Testis (tissue), 5 donors: ENCODE results near the gene SOHLH2. TPM values are rescaled to one million over a fixed set of nuclear protein-coding genes. Genes with fewer than 3 reads are reported as not detected.

ENCODE experiments used
- DNase-seq: peaks from one replicate; pipeline ENCODE4 v3.0.0-alpha.2; 2019
- H3K27ac ChIP-seq, 2 donors: fragments of 200-600 bp; sonication (generic); one replicate each; pipeline ENCODE4 v1.5.1; 2019
- H3K27me3 ChIP-seq: fragments of 200-600 bp; sonication (generic); one replicate; pipeline ENCODE4 v1.5.1; 2019
- H3K36me3 ChIP-seq: fragments of 200-600 bp; sonication (generic); one replicate; pipeline ENCODE4 v1.5.1; 2017; ENCODE audit warnings: low read depth; ENCODE audit errors: missing control alignments
- H3K4me1 ChIP-seq: fragments of 200-600 bp; sonication (generic); one replicate; pipeline ENCODE4 v1.5.1; 2019
- H3K4me3 ChIP-seq, 2 donors: fragments of 200-600 bp; sonication (generic); one replicate each; pipeline ENCODE4 v1.5.1; 2017 to 2019
- H3K9me3 ChIP-seq: fragments of 200-600 bp; sonication (generic); one replicate; pipeline ENCODE4 v1.5.1; 2017
- POLR2A ChIP-seq: fragments of 450-650 bp; IDR thresholded peaks from one replicate; pipeline ENCODE4 v1.6.1; 2017; ENCODE audit warnings: antibody characterized with exemption, mild to moderate bottlenecking, moderate library complexity
- WGBS, 2 donors: methylation state at CpG; one replicate each; pipeline ENCODE4 v1.1.5; 2018; 5-methylcytosine and 5-hydroxymethylcytosine counted together
- intact Hi-C: fragments of 100-400 bp; cut with DNase I; formaldehyde crosslinking; loops from one replicate; pipeline ENCODE4 v1.15.1; 2023; ENCODE audit warnings: low total_unique reads
- long read RNA-seq, 2 donors: transcript quantifications; one replicate each; lab custom pipeline, GENCODE V29; 2026
- polyA plus RNA-seq: library from polyadenylated mRNA; stranded (reverse); fragments of 350-450 nt; fragmentation: Illumina TruSeq; extraction: RNeasy Lipid Tissue Mini Kit (QIAGEN cat#74804); gene quantifications from one replicate; pipeline ENCODE4 v1.2.3, GENCODE V29; 2014; ENCODE audit warnings: low read depth, low replicate concordance; ENCODE audit not compliant: insufficient read depth
- total RNA-seq, 2 donors: library from RNA; depleted of rRNA; stranded (reverse); fragments of >200 nt; gene quantifications; one replicate each; pipeline ENCODE4 v1.2.3, GENCODE V29; 2016
- TF ChIP-seq, protein P1 (sequence below), 3 experiments: fragments of 450-650 bp in 2 of 3; fragments of 200-600 bp in 1 of 3; sonication (generic) in 1 of 3; IDR thresholded peaks; one replicate each; pipeline ENCODE4 v1.5.1; 2016 to 2019; ENCODE audit warnings: antibody characterized with exemption in 3 of 3, mild to moderate bottlenecking in 2 of 3, moderate library complexity in 1 of 3

Gene SOHLH2, protein sequence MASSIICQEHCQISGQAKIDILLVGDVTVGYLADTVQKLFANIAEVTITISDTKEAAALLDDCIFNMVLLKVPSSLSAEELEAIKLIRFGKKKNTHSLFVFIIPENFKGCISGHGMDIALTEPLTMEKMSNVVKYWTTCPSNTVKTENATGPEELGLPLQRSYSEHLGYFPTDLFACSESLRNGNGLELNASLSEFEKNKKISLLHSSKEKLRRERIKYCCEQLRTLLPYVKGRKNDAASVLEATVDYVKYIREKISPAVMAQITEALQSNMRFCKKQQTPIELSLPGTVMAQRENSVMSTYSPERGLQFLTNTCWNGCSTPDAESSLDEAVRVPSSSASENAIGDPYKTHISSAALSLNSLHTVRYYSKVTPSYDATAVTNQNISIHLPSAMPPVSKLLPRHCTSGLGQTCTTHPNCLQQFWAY
- 10 to 100 TPM; 10.8 to 17.9 TPM for total RNA-seq
- 43.6 TPM for polyA plus RNA-seq
- long read RNA-seq, donor 1, result 0 reads
- long read RNA-seq, donor 2, partial matches to known transcripts, result 0 of 1 reads
- long read RNA-seq, donor 2, other reads (novel, unspliced or antisense), result 0 of 1 reads

DNA sequence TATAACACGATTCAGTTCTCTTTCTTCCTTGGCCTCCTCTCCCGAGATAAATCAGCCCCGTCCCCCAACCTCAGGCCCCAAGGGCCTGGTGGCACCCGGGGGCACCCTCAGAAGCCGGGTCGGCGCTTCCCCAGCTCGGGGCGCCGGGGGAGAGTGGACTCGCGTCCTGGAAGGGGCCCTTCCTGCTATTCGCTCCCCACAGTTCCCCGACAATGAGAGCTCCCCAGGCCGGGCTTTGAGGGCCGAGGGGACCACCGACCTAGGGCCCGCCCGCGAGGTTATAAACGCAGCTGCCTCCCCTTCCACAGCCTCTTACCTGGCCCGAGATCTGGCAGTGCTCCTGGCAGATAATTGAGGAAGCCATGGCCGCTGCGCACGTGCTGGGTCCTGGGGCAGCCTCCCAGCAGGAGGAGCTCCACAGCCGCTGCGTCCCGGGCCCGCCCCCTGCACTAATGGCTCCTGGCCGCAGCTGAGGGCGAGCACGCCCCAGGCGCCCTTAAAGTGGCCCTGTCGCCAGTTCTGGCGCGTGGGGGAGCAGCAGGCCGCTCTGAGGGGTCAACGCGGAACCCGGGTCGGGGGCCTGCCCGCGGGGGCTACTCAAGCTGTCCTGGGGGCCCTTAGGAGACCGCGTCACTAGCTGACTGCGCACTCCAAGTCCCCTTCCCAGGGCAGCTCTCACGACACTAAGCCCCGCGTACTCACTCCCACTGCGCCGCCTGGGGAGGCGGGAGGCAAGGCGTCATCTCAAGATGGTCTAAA lies at the start of gene SOHLH2:
SOHLH2 (minus strand) TSS at position 394 of the 759 bp plus-strand sequence; CDS start at position 364, 30 bp downstream.
- intact Hi-C loops, result no loop called here
- no peak within 1 kb of the TSS for H3K27ac ChIP-seq
- no peaks in the 10 kb centered on the region for H3K4me1 ChIP-seq
- DNase-seq, result peak; percentile 22
- H3K27me3 ChIP-seq, result no peaks in the 10 kb centered on the region
- TF ChIP-seq POLR2A, result no peak
- TF ChIP-seq, protein P1, sequence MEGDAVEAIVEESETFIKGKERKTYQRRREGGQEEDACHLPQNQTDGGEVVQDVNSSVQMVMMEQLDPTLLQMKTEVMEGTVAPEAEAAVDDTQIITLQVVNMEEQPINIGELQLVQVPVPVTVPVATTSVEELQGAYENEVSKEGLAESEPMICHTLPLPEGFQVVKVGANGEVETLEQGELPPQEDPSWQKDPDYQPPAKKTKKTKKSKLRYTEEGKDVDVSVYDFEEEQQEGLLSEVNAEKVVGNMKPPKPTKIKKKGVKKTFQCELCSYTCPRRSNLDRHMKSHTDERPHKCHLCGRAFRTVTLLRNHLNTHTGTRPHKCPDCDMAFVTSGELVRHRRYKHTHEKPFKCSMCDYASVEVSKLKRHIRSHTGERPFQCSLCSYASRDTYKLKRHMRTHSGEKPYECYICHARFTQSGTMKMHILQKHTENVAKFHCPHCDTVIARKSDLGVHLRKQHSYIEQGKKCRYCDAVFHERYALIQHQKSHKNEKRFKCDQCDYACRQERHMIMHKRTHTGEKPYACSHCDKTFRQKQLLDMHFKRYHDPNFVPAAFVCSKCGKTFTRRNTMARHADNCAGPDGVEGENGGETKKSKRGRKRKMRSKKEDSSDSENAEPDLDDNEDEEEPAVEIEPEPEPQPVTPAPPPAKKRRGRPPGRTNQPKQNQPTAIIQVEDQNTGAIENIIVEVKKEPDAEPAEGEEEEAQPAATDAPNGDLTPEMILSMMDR (IDR thresholded peaks at IDR 0.05), result no peak
- H3K9me3 ChIP-seq, result no peaks in the 10 kb centered on the region
- H3K36me3 ChIP-seq, result no peaks in the 10 kb centered on the region
- 74 to 84% methylated on average over 25 to 48 of the region's 53 CpGs for WGBS, 2 donors
- peak within 1 kb of the TSS; percentile 36 to 52 for H3K4me3 ChIP-seq

DNA sequence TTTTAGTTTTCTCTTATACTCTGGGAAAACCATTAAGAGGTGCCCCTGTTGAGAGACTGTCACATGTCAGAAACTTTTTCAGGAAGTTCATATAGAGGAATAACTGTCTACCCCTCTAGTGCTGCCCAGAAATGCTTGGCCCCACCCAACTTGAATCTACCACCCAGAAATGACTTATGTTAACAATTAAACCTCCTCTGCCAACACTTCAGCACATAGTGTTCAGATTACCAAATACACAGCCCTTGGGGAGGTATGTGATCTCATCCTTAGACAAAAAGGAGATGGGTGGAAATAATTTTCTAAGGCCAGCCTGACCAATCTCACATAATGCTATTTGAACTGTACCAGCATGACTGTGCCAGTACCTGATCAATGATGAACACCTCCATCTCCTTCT lies 47.6 kb upstream of the SOHLH2 start:
- Histone ChIP-seq H3K27ac (no peak overlapping the region), H3K4me3 (no peak overlapping the region), H3K9me3 (no peaks in the 10 kb centered on the region), H3K36me3 (no peaks in the 10 kb centered on the region), H3K27me3 (no peaks in the 10 kb centered on the region), H3K4me1 (no peaks in the 10 kb centered on the region)
- intact Hi-C loops, result no loop called here
- no peak for DNase-seq
- no peak for TF ChIP-seq POLR2A
- TF ChIP-seq, protein P1 (IDR thresholded peaks at IDR 0.05), result no peak

DNA sequence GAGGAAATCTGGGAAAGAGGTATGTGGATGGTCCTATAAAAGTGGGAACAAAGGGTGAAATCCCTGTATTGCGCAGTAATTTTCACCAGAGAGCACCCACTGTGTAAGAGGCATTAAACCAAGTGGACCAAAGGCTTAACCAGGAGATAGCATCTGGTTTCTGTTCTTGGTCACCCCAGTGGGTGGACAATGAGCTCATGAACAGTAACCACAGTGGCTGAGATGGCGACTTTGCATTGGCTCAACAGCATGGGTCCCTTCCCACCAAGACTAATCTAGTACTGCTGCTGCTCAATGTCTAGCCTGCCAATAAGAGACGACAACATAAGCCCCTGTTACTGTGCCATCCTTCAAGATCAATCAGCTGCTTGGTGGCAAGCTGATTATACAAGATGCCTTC lies 46.7 kb upstream of the SOHLH2 start:
- no peak overlapping the region for H3K4me3 ChIP-seq
- no peaks in the 10 kb centered on the region for H3K9me3 ChIP-seq
- TF ChIP-seq POLR2A, result no peak
- TF ChIP-seq, protein P1 (IDR thresholded peaks at IDR 0.05), result no peak
- WGBS, 2 donors, result 97 to 98% methylated on average over 3 of the region's 3 CpGs
- H3K4me1 ChIP-seq, result no peaks in the 10 kb centered on the region
- H3K27me3 ChIP-seq, result no peaks in the 10 kb centered on the region
- intact Hi-C loops, result no loop called here
- H3K36me3 ChIP-seq, result no peaks in the 10 kb centered on the region
- no peak for DNase-seq
- H3K27ac ChIP-seq, result no peak overlapping the region

DNA sequence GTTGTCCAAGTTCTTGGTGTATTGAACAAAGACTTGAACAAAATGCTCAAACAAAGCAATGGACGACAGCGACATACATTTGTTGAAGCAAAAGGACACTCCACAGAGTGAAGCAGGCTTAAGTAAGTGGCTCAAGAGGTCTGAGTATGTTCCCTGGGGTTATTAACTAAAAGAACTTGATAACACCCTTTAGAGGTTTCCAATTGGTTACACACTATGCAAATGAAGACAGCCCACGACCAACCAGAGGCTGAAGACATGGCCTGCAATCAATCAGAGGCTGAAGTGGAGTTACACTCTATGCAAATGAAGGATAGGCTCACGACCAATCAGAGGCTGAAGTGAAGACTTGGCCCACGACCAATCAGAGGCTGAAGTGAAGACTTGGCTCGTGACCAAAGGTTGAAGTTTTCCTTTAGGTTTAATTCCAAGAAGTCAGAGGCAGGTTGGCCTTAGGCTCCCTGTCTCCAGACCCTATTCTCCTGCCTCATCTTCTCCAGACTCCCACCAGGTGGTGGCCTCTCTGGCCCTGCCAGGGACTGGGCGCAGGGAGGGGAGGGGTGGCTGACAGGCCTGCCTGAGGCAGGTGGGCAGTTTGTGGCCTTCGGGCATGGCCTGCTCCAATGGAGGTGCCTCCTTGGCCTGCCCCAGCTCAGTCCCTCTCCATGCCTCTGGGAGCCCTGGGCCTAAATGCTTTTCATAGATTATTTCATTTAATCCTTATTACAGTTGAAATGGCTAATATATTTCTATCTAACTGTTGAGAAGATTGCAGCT lies 45.2 kb upstream of the SOHLH2 start:
- Histone ChIP-seq H3K9me3 (no peaks in the 10 kb centered on the region), H3K4me3 (no peak overlapping the region), H3K36me3 (no peaks in the 10 kb centered on the region), H3K27me3 (no peaks in the 10 kb centered on the region), H3K27ac (no peak overlapping the region), H3K4me1 (no peaks in the 10 kb centered on the region)
- TF ChIP-seq, protein P1 (IDR thresholded peaks at IDR 0.05), result no peak
- no peak for TF ChIP-seq POLR2A
- WGBS, 2 donors, result 70 to 76% methylated on average over 7 to 8 of the region's 8 CpGs
- intact Hi-C loops, result no loop called here
- peak; percentile 44 for DNase-seq
